GM23338 (cell line): Measurements from ENCODE around the gene BBOX1. TPM values are rescaled to one million over a fixed set of nuclear protein-coding genes. Genes with fewer than 3 reads are reported as not detected.

Experiments used
- ATAC-seq: fragments of 200-7000 bp; cut with Tn5 transposase; 3 replicates; pipeline ENCODE4 v1.9.1; 2020
- DNase-seq: peaks from one replicate; pipeline ENCODE4 v3.0.0-alpha.2; 2015; ENCODE audit warnings: low spot score
- H2AFZ ChIP-seq: fragments of 200-600 bp; sonication (generic); 2 replicates; pipeline ENCODE4 v1.8.0; 2016; ENCODE audit warnings: antibody characterized with exemption, mild to moderate bottlenecking, moderate library complexity
- H3F3A ChIP-seq: fragments of 200-600 bp; sonication (generic); replicated peaks from 2 replicates; pipeline ENCODE4 v1.8.0; 2017; ENCODE audit warnings: antibody characterized with exemption, mixed run types, low read depth
- H3K27ac ChIP-seq: fragments of 200-600 bp; sonication (generic); 2 replicates; pipeline ENCODE4 v1.6.1; 2016; ENCODE audit warnings: low read depth
- H3K27me3 ChIP-seq: fragments of 200-600 bp; sonication (generic); 2 replicates; pipeline ENCODE4 v1.8.0; 2016; ENCODE audit warnings: mild to moderate bottlenecking, mixed run types, moderate library complexity; ENCODE audit not compliant: insufficient read depth
- H3K36me3 ChIP-seq: fragments of 200-600 bp; sonication (generic); 2 replicates; pipeline ENCODE4 v1.8.0; 2016; ENCODE audit warnings: mild to moderate bottlenecking; ENCODE audit not compliant: insufficient read depth
- H3K4me1 ChIP-seq: fragments of 200-600 bp; sonication (generic); 2 replicates; pipeline ENCODE4 v1.8.0; 2016; ENCODE audit warnings: mild to moderate bottlenecking, moderate library complexity; ENCODE audit not compliant: insufficient read depth
- H3K4me2 ChIP-seq: fragments of 200-600 bp; sonication (generic); 2 replicates; pipeline ENCODE4 v1.7.1; 2017; ENCODE audit warnings: mixed run types
- H3K4me3 ChIP-seq: fragments of 200-600 bp; sonication (generic); 2 replicates; pipeline ENCODE4 v1.6.1; 2016; ENCODE audit warnings: mixed run types
- H3K79me2 ChIP-seq: fragments of 200-600 bp; sonication (generic); replicated peaks from 2 replicates; pipeline ENCODE4 v1.8.0; 2017; ENCODE audit warnings: mild to moderate bottlenecking; ENCODE audit not compliant: insufficient read depth
- H3K9me2 ChIP-seq: fragments of 200-600 bp; sonication (generic); 2 replicates; pipeline ENCODE4 v1.8.0; 2017; ENCODE audit not compliant: insufficient read depth
- H4K20me1 ChIP-seq: fragments of 200-600 bp; sonication (generic); replicated peaks from 2 replicates; pipeline ENCODE4 v1.8.0; 2017; ENCODE audit warnings: mild to moderate bottlenecking; ENCODE audit not compliant: insufficient read depth
- H3K27ac Mint-ChIP-seq: 2 replicates; pipeline ENCODE4 v1.8.0; 2020; ENCODE audit warnings: inconsistent platforms, mild to moderate bottlenecking, moderate library complexity, mixed read lengths
- H3K27me3 Mint-ChIP-seq: 3 replicates; pipeline ENCODE4 v1.8.0; 2022; ENCODE audit warnings: low read depth, mild to moderate bottlenecking, moderate library complexity, mixed read lengths, inconsistent platforms; ENCODE audit not compliant: insufficient read depth, poor library complexity
- H3K36me3 Mint-ChIP-seq: 3 replicates; pipeline ENCODE4 v1.8.0; 2021; ENCODE audit warnings: low read depth, mild to moderate bottlenecking, inconsistent platforms, moderate library complexity, mixed read lengths
- H3K4me1 Mint-ChIP-seq: 3 replicates; pipeline ENCODE4 v1.8.0; 2020; ENCODE audit warnings: mild to moderate bottlenecking, inconsistent platforms, mixed read lengths
- H3K4me3 Mint-ChIP-seq: 3 replicates; pipeline ENCODE4 v1.8.0; 2021; ENCODE audit warnings: moderate library complexity, mild to moderate bottlenecking, inconsistent platforms, mixed read lengths
- H3K9me3 Mint-ChIP-seq: 3 replicates; pipeline ENCODE4 v1.8.0; 2020; ENCODE audit warnings: moderate library complexity, mild to moderate bottlenecking, inconsistent platforms, mixed read lengths
- CREB1 ChIP-seq: fragments of 250-450 bp; sonication (Bioruptor Pico); IDR thresholded peaks from 2 replicates; pipeline ENCODE4 v1.5.0; 2020; ENCODE audit warnings: low read depth, mild to moderate bottlenecking, moderate library complexity
- CTCF ChIP-seq, 2 experiments: fragments of 200-600 bp in 1 of 2; sonication (generic) in 1 of 2; conservative IDR thresholded peaks; 2 replicates each; pipeline versions ENCODE4 v1.5.1 to v1.6.1; 2016 to 2017; ENCODE audit warnings: antibody characterized with exemption in 2 of 2, low read depth in 2 of 2, mild to moderate bottlenecking in 2 of 2, moderate library complexity in 1 of 2
- ETS1 ChIP-seq: IDR thresholded peaks from 2 replicates; pipeline ENCODE4 v1.6.1; 2016; ENCODE audit warnings: antibody characterized with exemption
- EZH2 ChIP-seq: fragments of 200-600 bp; sonication (generic); IDR thresholded peaks from one replicate; pipeline ENCODE4 v1.8.0; 2017; ENCODE audit warnings: antibody characterized with exemption, mild to moderate bottlenecking, low read depth; ENCODE audit not compliant: unreplicated experiment
- EZH2phosphoT487 ChIP-seq: fragments of 200-600 bp; sonication (generic); IDR thresholded peaks from one replicate; pipeline ENCODE4 v1.8.1; 2018; ENCODE audit warnings: antibody characterized with exemption; ENCODE audit not compliant: unreplicated experiment
- JUNB ChIP-seq: IDR thresholded peaks from one replicate; pipeline ENCODE4 v1.6.1; 2016; ENCODE audit warnings: antibody characterized with exemption; ENCODE audit not compliant: unreplicated experiment
- NANOG ChIP-seq: IDR thresholded peaks from 2 replicates; pipeline ENCODE4 v1.6.1; 2016; ENCODE audit warnings: antibody characterized with exemption, borderline replicate concordance
- POLR2AphosphoS5 ChIP-seq: IDR thresholded peaks from 2 replicates; pipeline ENCODE4 v1.6.1; 2016; ENCODE audit warnings: antibody characterized with exemption, low read depth
- REST ChIP-seq: IDR thresholded peaks from one replicate; pipeline ENCODE4 v1.6.1; 2018; ENCODE audit warnings: antibody characterized with exemption; ENCODE audit not compliant: unreplicated experiment
- STAT1 ChIP-seq: IDR thresholded peaks from one replicate; pipeline ENCODE4 v1.6.1; 2016; ENCODE audit warnings: antibody characterized with exemption; ENCODE audit not compliant: unreplicated experiment
- ZNF114 ChIP-seq: fragments of 250-450 bp; sonication (Bioruptor Pico); IDR thresholded peaks from 2 replicates; pipeline ENCODE4 v1.5.0; 2020; ENCODE audit warnings: mild to moderate bottlenecking, moderate library complexity
- ZNF462 ChIP-seq: fragments of 250-450 bp; sonication (Bioruptor Pico); IDR thresholded peaks from 2 replicates; pipeline ENCODE4 v1.5.0; 2020; ENCODE audit warnings: mild to moderate bottlenecking, moderate library complexity
- polyA plus RNA-seq: library from polyadenylated mRNA; unstranded; fragments of >200 nt; fragmentation: Nextera tagmentation; extraction: Ambion mirVana; gene quantifications from 2 replicates; pipeline ENCODE4 v1.2.1, GENCODE V29; 2016
- total RNA-seq: library from RNA; depleted of rRNA; stranded (reverse); fragments of >200 nt; shearing (Covaris generic); gene quantifications from 2 replicates; pipeline ENCODE4 v1.2.3, GENCODE V29; 2014

BBOX1 gene
- total and polyA plus RNA-seq, 2 experiments from 2014 or later, result not detected

- Histone ChIP-seq H4K20me1 (no peaks in the 10 kb centered on the region), H2AFZ (no peak overlapping the region), H3K4me2 (no peak overlapping the region), H3K4me1 (no peaks in the 10 kb centered on the region), H3F3A (no peaks in the 10 kb centered on the region), H3K9me2 (no peaks in the 10 kb centered on the region), H3K79me2 (no peaks in the 10 kb centered on the region), H3K4me3 (no peak overlapping the region), H3K27ac (no peak overlapping the region), H3K27me3 (no peaks in the 10 kb centered on the region), H3K36me3 (no peaks in the 10 kb centered on the region)
- Mint-ChIP-seq H3K4me1 (no peaks in the 10 kb centered on the region), H3K36me3 (no peaks in the 10 kb centered on the region), H3K4me3 (no peak overlapping the region), H3K27ac (no peak overlapping the region), H3K27me3 (no peaks in the 10 kb centered on the region), H3K9me3 (no peaks in the 10 kb centered on the region)
- TF ChIP-seq EZH2phosphoT487 (no peak), JUNB (no peak), STAT1 (no peak), ETS1 (no peak), ZNF114 (no peak), ZNF462 (CRISPR knock-in tag) (no peak), EZH2 (no peak), REST (no peak), NANOG (no peak), POLR2AphosphoS5 (no peak), CTCF (conservative IDR thresholded peaks at IDR 0.05; ENCODE audit: low read depth in 2 of 2) (no peak), CREB1 (CRISPR knock-in tag) (no peak)
- DNase-seq (no peak), ATAC-seq (no peak)
Measured at GRCh38 chr11:27111896-27112295, 71.3 kb downstream of the BBOX1 start.
